Esophagus squamous epithelium (tissue), 5 donors: ENCODE results near the gene DMRTC2. TPM values are rescaled to one million over a fixed set of nuclear protein-coding genes. Genes with fewer than 3 reads are reported as not detected.

Experiments used
- DNase-seq: peaks from one replicate; lab custom pipeline; 2025; lab: John Stamatoyannopoulos, UW
- H3K27ac ChIP-seq, 4 donors: fragments of 200-600 bp; sonication (generic); one replicate each; pipeline ENCODE4 v1.5.1; 2016 to 2019; ENCODE audit warnings: mild to moderate bottlenecking in 1 of 4
- H3K27me3 ChIP-seq, 4 donors: fragments of 200-600 bp; sonication (generic); 1 replicate in 3 of 4; 2 replicates in 1 of 4; pipeline versions ENCODE4 v1.5.1 to v1.6.0; 2017 to 2021; ENCODE audit warnings: antibody characterized with exemption in 1 of 4
- H3K36me3 ChIP-seq, 3 donors: fragments of 200-600 bp; sonication (generic); one replicate each; pipeline ENCODE4 v1.5.1; 2016 to 2019
- H3K4me1 ChIP-seq, 3 donors: fragments of 200-600 bp; sonication (generic); one replicate each; pipeline ENCODE4 v1.5.1; 2017 to 2019
- H3K4me3 ChIP-seq, 4 donors: fragments of 200-600 bp; sonication (generic); 1 replicate in 3 of 4; 2 replicates in 1 of 4; pipeline ENCODE4 v1.5.1; 2016 to 2019; ENCODE audit warnings: mild to moderate bottlenecking in 2 of 4, moderate library complexity in 1 of 4
- H3K9me3 ChIP-seq, 3 donors: fragments of 200-600 bp; sonication (generic); one replicate each; pipeline ENCODE4 v1.5.1; 2016 to 2019
- POLR2A ChIP-seq, 4 donors: fragments of 450-650 bp; IDR thresholded peaks; one replicate each; pipeline ENCODE4 v1.6.1; 2017; ENCODE audit warnings: antibody characterized with exemption in 4 of 4, mild to moderate bottlenecking in 4 of 4, moderate library complexity in 3 of 4
- WGBS, 2 donors: methylation state at CpG; one replicate each; pipeline ENCODE4 v1.1.5; 2018; 5-methylcytosine and 5-hydroxymethylcytosine counted together
- intact Hi-C: fragments of 100-400 bp; cut with DNase I; formaldehyde crosslinking; loops from one replicate; pipeline ENCODE4 v1.15.0; 2022
- small RNA-seq, 4 donors: library from RNA; depleted of rRNA; stranded (forward); fragments of <200 nt; gene quantifications; one replicate each; pipeline ENCODE3, GENCODE V24; 2016
- total RNA-seq, 4 donors: library from RNA; depleted of rRNA; stranded (reverse); fragments of >200 nt; gene quantifications; one replicate each; pipeline ENCODE4 v1.1.0, GENCODE V29; 2016
- TF ChIP-seq, protein P1 (sequence below), 6 experiments: fragments of 450-650 bp in 4 of 6; fragments of 200-600 bp in 2 of 6; sonication (generic) in 2 of 6; IDR thresholded peaks; one replicate each; pipeline ENCODE4 v1.5.1; 2016 to 2019; ENCODE audit warnings: antibody characterized with exemption in 6 of 6, mild to moderate bottlenecking in 4 of 6, moderate library complexity in 4 of 6
- donor health status: DM: yes; HTN: yes; CAD: no.

The DMRTC2 gene
- total RNA-seq, 4 donors from 2014 or later = not detected

DNA sequence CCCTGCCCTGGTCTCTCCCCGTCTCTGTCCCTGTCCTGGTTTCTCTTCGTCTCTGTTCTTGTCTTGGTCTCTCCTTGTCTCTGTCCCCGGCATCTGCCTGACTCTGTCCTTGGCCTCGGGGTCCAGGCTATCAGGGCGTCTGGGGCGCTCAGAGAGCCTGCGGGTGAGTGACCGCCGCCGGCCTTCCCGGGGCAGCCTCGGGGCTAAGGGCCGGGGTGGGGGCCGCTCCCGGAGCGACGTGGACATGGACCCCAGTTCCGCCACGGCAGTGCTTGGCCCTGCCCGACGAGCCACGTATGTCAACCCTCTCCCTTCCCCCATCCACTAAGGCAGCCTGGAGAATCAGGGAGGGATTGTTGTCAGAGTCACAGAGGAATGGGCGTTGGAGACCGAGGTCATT lies 53.0 kb downstream of the DMRTC2 start:
- H3K36me3 ChIP-seq = peaks cover 43 to 96% (median 56%) of the 10 kb centered on the region in 3 donors
- intact Hi-C loops = no loop called here
- no peak for TF ChIP-seq POLR2A (IDR thresholded peaks at IDR 0.05)
- TF ChIP-seq, protein P1, sequence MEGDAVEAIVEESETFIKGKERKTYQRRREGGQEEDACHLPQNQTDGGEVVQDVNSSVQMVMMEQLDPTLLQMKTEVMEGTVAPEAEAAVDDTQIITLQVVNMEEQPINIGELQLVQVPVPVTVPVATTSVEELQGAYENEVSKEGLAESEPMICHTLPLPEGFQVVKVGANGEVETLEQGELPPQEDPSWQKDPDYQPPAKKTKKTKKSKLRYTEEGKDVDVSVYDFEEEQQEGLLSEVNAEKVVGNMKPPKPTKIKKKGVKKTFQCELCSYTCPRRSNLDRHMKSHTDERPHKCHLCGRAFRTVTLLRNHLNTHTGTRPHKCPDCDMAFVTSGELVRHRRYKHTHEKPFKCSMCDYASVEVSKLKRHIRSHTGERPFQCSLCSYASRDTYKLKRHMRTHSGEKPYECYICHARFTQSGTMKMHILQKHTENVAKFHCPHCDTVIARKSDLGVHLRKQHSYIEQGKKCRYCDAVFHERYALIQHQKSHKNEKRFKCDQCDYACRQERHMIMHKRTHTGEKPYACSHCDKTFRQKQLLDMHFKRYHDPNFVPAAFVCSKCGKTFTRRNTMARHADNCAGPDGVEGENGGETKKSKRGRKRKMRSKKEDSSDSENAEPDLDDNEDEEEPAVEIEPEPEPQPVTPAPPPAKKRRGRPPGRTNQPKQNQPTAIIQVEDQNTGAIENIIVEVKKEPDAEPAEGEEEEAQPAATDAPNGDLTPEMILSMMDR (IDR thresholded peaks at IDR 0.05) = no peak
- no peak overlapping the region for H3K4me3 ChIP-seq
- no peak for DNase-seq
- H3K27me3 ChIP-seq = no peaks in the 10 kb centered on the region
- 88 to 96% methylated on average over 2 to 5 of the region's 24 CpGs for WGBS, 2 donors
- peaks cover 0 to under 1% (median 0%) of the 10 kb centered on the region in 3 donors for H3K4me1 ChIP-seq
- no peaks in the 10 kb centered on the region for H3K9me3 ChIP-seq
- no peak overlapping the region for H3K27ac ChIP-seq

DNA sequence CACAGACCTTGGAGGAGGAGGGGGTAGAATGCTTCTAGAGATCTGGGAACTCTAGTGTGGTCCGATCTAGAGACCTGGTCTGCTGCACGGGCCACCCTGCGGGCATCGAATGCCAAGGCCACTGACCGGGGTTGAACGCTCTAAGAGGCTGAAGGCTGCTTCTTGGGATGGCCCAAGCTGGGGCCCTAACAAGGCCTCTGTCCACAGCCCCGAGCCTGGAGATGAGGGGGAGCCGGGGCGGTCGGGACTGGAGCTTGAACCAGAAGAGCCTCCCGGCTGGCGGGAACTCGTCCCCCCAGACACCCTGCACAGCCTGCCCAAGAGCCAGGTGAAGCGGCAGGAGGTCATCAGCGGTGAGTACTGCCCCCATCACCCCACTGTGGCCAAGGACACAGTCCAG lies 53.4 kb downstream of the DMRTC2 start:
- 94 to 98% methylated on average over 6 to 9 of the region's 15 CpGs for whole genome bisulfite sequencing, 2 donors
- TF ChIP-seq POLR2A (IDR thresholded peaks at IDR 0.05) = no peak
- TF ChIP-seq, protein P1 (IDR thresholded peaks at IDR 0.05) = no peak
- no peak overlapping the region for H3K27ac ChIP-seq
- H3K36me3 ChIP-seq = peaks cover 44 to 96% (median 57%) of the 10 kb centered on the region in 3 donors
- no peaks in the 10 kb centered on the region for H3K4me1 ChIP-seq
- DNase-seq = no peak
- intact Hi-C loops = no loop called here
- H3K27me3 ChIP-seq = no peaks in the 10 kb centered on the region
- no peak overlapping the region for H3K4me3 ChIP-seq
- no peaks in the 10 kb centered on the region for H3K9me3 ChIP-seq

Small RNA genes within 50 kb of the gene (small RNA-seq; reads per million reads assigned to genes)
- 0 reads per million in 4 donors for gene MIR6797

Other genes starting within 250 kb of the DMRTC2 start
- gene CEACAM4, start 218.0 kb upstream of the DMRTC2 start, total RNA-seq = 1 to 10 TPM in 2 of 4 donors, not detected in 2; 1.1 to 2.9 TPM
- 100 to 1,000 TPM in 2 of 4 donors, 10 to 100 TPM in 2; 10.5 to 103 (median 76.7) TPM for gene CEACAM7, start 156.8 kb upstream of the DMRTC2 start, total RNA-seq
- 100 to 1,000 TPM in 3 of 4 donors, 10 to 100 TPM in 1; 86.4 to 374 (median 293) TPM for gene CEACAM5, start 136.4 kb upstream of the DMRTC2 start, total RNA-seq
- gene CEACAM6, start 89.5 kb upstream of the DMRTC2 start, total RNA-seq = 100 to 1,000 TPM in 3 of 4 donors, 10 to 100 TPM in 1; 70.8 to 288 (median 176) TPM
- gene CEACAM3, start 48.5 kb upstream of the DMRTC2 start, total RNA-seq = 1 to 10 TPM in 2 of 4 donors, under 1 TPM in 2; 0.42 to 1.3 (median 0.99) TPM
- gene LYPD4, start 359 bp upstream of the DMRTC2 start, total RNA-seq = not detected
- gene RPS19, start 15.2 kb downstream of the DMRTC2 start, total RNA-seq = 1,000 to 10,000 TPM in 3 of 4 donors, 100 to 1,000 TPM in 1; 922 to 1,801 (median 1,460) TPM
- gene CD79A, start 32.2 kb downstream of the DMRTC2 start, total RNA-seq = 1 to 10 TPM in 2 of 4 donors, not detected in 2; 1.7 to 3.1 TPM
- gene ARHGEF1, start 38.1 kb downstream of the DMRTC2 start, total RNA-seq = 10 to 100 TPM; 31.0 to 59.5 (median 56.2) TPM
- gene ERFL, start 83.4 kb downstream of the DMRTC2 start, total RNA-seq = not detected
- gene RABAC1, start 114.3 kb downstream of the DMRTC2 start, total RNA-seq = 100 to 1,000 TPM in 3 of 4 donors, 10 to 100 TPM in 1; 47.4 to 113 (median 103) TPM
- gene ATP1A3, start 149.2 kb downstream of the DMRTC2 start, total RNA-seq = under 1 TPM in 2 of 4 donors, not detected in 2; 0.19 to 0.42 TPM
- 1 to 10 TPM in 1 of 4 donors, under 1 TPM in 3; 0.08 to 1.1 (median 0.37) TPM for gene GRIK5, start 225.2 kb downstream of the DMRTC2 start, total RNA-seq
- 10 to 100 TPM; 13.2 to 24.3 (median 16.2) TPM for gene ZNF574, start 231.1 kb downstream of the DMRTC2 start, total RNA-seq